GM12801 (cell line): ENCODE measurements around the gene SNX8.

Experiments used
- CTCF ChIP-seq: IDR thresholded peaks from one replicate; pipeline ENCODE4 v1.5.1; 2011; ENCODE audit warnings: control low read depth; ENCODE audit not compliant: insufficient read length; ENCODE audit errors: extremely low read depth

Gene SNX8

GRCh38 chr7:2355705-2356008, 41.4 kb upstream of the SNX8 start:
- no peak for TF ChIP-seq CTCF

GRCh38 chr7:2354939-2355704, 40.9 kb upstream of the SNX8 start:
- no peak for TF ChIP-seq CTCF

GRCh38 chr7:2354186-2354938, 40.1 kb upstream of the SNX8 start, which contains the start of gene EIF3B:
Gene EIF3B (plus strand): TSS chr7:2354827. CDS start chr7:2354922, 95 bp downstream.
- no peak for TF ChIP-seq CTCF

GRCh38 chr7:2353936-2354185, 39.6 kb upstream of the SNX8 start:
- TF ChIP-seq CTCF = no peak

- no peak for TF ChIP-seq CTCF
Observed at GRCh38 chr7:2353113-2353935, 39.1 kb upstream of the SNX8 start.

GRCh38 chr7:2350861-2351260, 36.6 kb upstream of the SNX8 start:
- TF ChIP-seq CTCF = no peak

- TF ChIP-seq CTCF = no peak
Observed at GRCh38 chr7:2350055-2350454, 35.8 kb upstream of the SNX8 start.
